MCF 10A (cell line): ENCODE data around the gene CAMK2G. TPM values are rescaled to one million over a fixed set of nuclear protein-coding genes. Genes with fewer than 3 reads are reported as not detected.

Experiments
- BruUV-seq: library from RNA; stranded (reverse); fragments of 400-500 nt; replicated peaks from 2 replicates; lab custom pipeline; 2021; lab: Mats Ljungman, UMichigan
- CTCF ChIA-PET: fragments of 300-600 bp; sonication (Branson Sonifier 250); formaldehyde crosslinking; extraction: SDS; loops from one replicate; lab custom pipeline; 2021; ENCODE audit warnings: antibody characterized with exemption, inconsistent platforms; lab: Yijun Ruan, JAX
- POLR2A ChIA-PET: fragments of 300-600, 350-650 bp; sonication (Branson Sonifier 250); formaldehyde crosslinking; extraction: SDS; loops from one replicate; lab custom pipeline; 2020; ENCODE audit warnings: antibody characterized with exemption, inconsistent platforms; lab: Yijun Ruan, JAX
- DNase-seq: peaks from one replicate; pipeline ENCODE4 v3.0.0-alpha.2; 2018; ENCODE audit not compliant: unreplicated experiment
- H3K27ac Mint-ChIP-seq: one replicate; pipeline ENCODE4 v1.8.0; 2022; ENCODE audit warnings: mild to moderate bottlenecking, low read depth, mixed read lengths; ENCODE audit not compliant: unreplicated experiment
- H3K27me3 Mint-ChIP-seq: one replicate; pipeline ENCODE4 v1.8.0; 2022; ENCODE audit warnings: mixed read lengths; ENCODE audit not compliant: insufficient read depth, unreplicated experiment
- H3K36me3 Mint-ChIP-seq: one replicate; pipeline ENCODE4 v1.8.0; 2022; ENCODE audit warnings: mild to moderate bottlenecking, moderate library complexity, mixed read lengths; ENCODE audit not compliant: insufficient read depth, unreplicated experiment
- H3K4me1 Mint-ChIP-seq: one replicate; pipeline ENCODE4 v1.8.0; 2022; ENCODE audit warnings: mixed read lengths; ENCODE audit not compliant: insufficient read depth, unreplicated experiment
- H3K4me3 Mint-ChIP-seq: one replicate; pipeline ENCODE4 v1.8.0; 2022; ENCODE audit warnings: mild to moderate bottlenecking, moderate library complexity, mixed read lengths; ENCODE audit not compliant: unreplicated experiment
- H3K9me3 Mint-ChIP-seq: one replicate; pipeline ENCODE4 v1.8.0; 2022; ENCODE audit warnings: mixed read lengths; ENCODE audit not compliant: unreplicated experiment
- CTCF ChIP-seq: fragments of 200-600 bp; IDR thresholded peaks from one replicate; pipeline ENCODE4 v1.8.0; 2022; ENCODE audit warnings: antibody characterized with exemption, mild to moderate bottlenecking; ENCODE audit not compliant: unreplicated experiment
- intact Hi-C: fragments of 100-400 bp; cut with micrococcal nuclease; formaldehyde crosslinking; loops from 2 replicates; pipeline ENCODE4 v1.14.1; 2022
- total RNA-seq: library from RNA; stranded (reverse); gene quantifications from 2 replicates; pipeline ENCODE4 v1.2.3, GENCODE V29; 2022

CAMK2G gene
- total RNA-seq, 1 experiment from 2014 or later: 10.9 TPM

- H3K27ac Mint-ChIP-seq: no peak overlapping the region
- peaks cover 38% of the 10 kb centered on the region for H3K4me1 Mint-ChIP-seq
- ChIA-PET POLR2A (interaction anchor here (1.7 kb wide), 1 partner anchor 36 kb away, joined by 6 read pairs; the partner anchor contains the start of gene CHCHD1), CTCF (interaction anchor here (0.5 to 2.0 kb wide), 3 partner anchors 8 to 62 kb away, joined by 3 to 12 read pairs (median 7); no protein-coding TSS in a partner anchor)
- no peak overlapping the region for H3K4me3 Mint-ChIP-seq
- BruUV-seq: no TSS peak
- H3K36me3 Mint-ChIP-seq: peaks cover 14% of the 10 kb centered on the region
- peak; percentile 27 for DNase-seq
- intact Hi-C loops: loop anchor here (1.0 kb wide), 1 partner anchor 12 kb away; no protein-coding TSS in a partner anchor
- no peaks in the 10 kb centered on the region for H3K27me3 Mint-ChIP-seq
- no peaks in the 10 kb centered on the region for H3K9me3 Mint-ChIP-seq
- TF ChIP-seq CTCF: no peak
Measured at GRCh38 chr10:73816917-73817729, 57.2 kb downstream of the CAMK2G start.

GRCh38 chr10:73815719-73816030, 58.7 kb downstream of the CAMK2G start:
- H3K36me3 Mint-ChIP-seq: peaks cover 13% of the 10 kb centered on the region
- CTCF ChIA-PET: interaction anchor here (0.6 to 2.0 kb wide), 3 partner anchors 10 to 125 kb away, joined by 4 to 7 read pairs (median 5); no protein-coding TSS in a partner anchor
- H3K4me3 Mint-ChIP-seq: no peak overlapping the region
- POLR2A ChIA-PET: interaction anchor here (0.6 to 1.7 kb wide), 5 partner anchors 30 to 104 kb away, joined by 3 to 6 read pairs (median 3); partner anchors contain the start of genes CHCHD1, SEC24C and ZSWIM8
- TF ChIP-seq CTCF: no peak
- H3K9me3 Mint-ChIP-seq: no peaks in the 10 kb centered on the region
- H3K27me3 Mint-ChIP-seq: no peaks in the 10 kb centered on the region
- H3K27ac Mint-ChIP-seq: no peak overlapping the region
- intact Hi-C loops: loop anchor here (1.0 kb wide), 1 partner anchor 14 kb away; no protein-coding TSS in a partner anchor
- BruUV-seq: no TSS peak
- DNase-seq: no peak
- peaks cover 33% of the 10 kb centered on the region for H3K4me1 Mint-ChIP-seq

GRCh38 chr10:73814896-73815718, 59.2 kb downstream of the CAMK2G start:
- Mint-ChIP-seq H3K4me1 (peaks cover 31% of the 10 kb centered on the region), H3K36me3 (peaks cover 13% of the 10 kb centered on the region), H3K4me3 (no peak overlapping the region), H3K27ac (no peak overlapping the region), H3K27me3 (no peaks in the 10 kb centered on the region), H3K9me3 (no peaks in the 10 kb centered on the region)
- DNase-seq: peak; percentile 35
- CTCF ChIA-PET: interaction anchor here (0.6 to 2.0 kb wide), 6 partner anchors 10 to 334 kb away, joined by 3 to 7 read pairs (median 4); no protein-coding TSS in a partner anchor
- intact Hi-C loops: no loop called here
- TF ChIP-seq CTCF: peak; percentile 39
- no TSS peak for BruUV-seq
- POLR2A ChIA-PET: interaction anchor here (0.6 to 1.7 kb wide), 5 partner anchors 29 to 105 kb away, joined by 3 to 6 read pairs (median 3); partner anchors contain the start of genes CHCHD1, SEC24C and ZSWIM8
